Stimulated activated CD4-positive, alpha-beta T cell treated with anti-CD3 and anti-CD28 coated beads, Interleukin-4, amount 100 ng/mL, for 1 hour (primary cell): ENCODE results near the gene SMIM24.

Source experiments
- DNase-seq: peaks from one replicate; pipeline ENCODE4 v3.0.0-alpha.2; 2020

Gene SMIM24

DNA sequence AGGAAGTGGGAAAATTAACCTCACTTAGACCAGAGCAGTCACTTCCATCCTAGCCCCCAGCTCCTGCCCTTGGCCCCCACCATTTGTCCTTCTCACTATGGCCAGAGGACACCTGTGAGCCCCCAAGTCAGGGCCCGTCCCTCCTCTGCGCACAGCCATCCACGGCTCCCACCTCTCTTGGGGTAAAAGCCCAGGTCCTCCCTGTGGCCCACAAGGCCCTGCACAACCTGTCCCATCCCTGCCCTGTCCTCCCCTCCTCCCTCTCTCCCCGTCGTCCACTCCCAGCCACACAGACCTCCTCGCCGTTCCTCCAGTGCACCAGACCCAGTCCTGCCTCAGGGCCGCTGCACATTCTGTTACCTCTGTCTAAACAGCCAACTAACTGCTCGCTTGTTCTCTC is 53.9 kb downstream of the SMIM24 start:
- DNase-seq: no peak
